SK-N-SH (cell line): ENCODE results near the gene CCDC112. TPM values are rescaled to one million over a fixed set of nuclear protein-coding genes. Genes with fewer than 3 reads are reported as not detected.

Experiments
- CTCF ChIA-PET: fragments of 300-600, 350-600 bp; formaldehyde crosslinking; extraction: SDS; loops from one replicate; lab custom pipeline; 2021; lab: Yijun Ruan, JAX
- POLR2A ChIA-PET: fragments of 350-600 bp; sonication (Branson Sonifier 250); formaldehyde crosslinking; extraction: SDS; loops from one replicate; lab custom pipeline; 2020; ENCODE audit warnings: antibody characterized with exemption, inconsistent platforms; lab: Yijun Ruan, JAX
- DNase-seq: peaks from one replicate; pipeline ENCODE4 v3.0.0; 2012
- H2AFZ ChIP-seq: fragments of 200-600 bp; sonication (generic); 2 replicates; pipeline ENCODE4 v1.8.1; 2016; ENCODE audit warnings: antibody characterized with exemption, mild to moderate bottlenecking, low read depth
- H3F3A ChIP-seq: fragments of 200-600 bp; sonication (generic); replicated peaks from 2 replicates; pipeline ENCODE3; 2016; ENCODE audit warnings: antibody characterized with exemption, mild to moderate bottlenecking; ENCODE audit not compliant: insufficient read depth
- H3K27ac ChIP-seq, 2 experiments: fragments of 200-500 bp in 1 of 2; fragments of 200-600 bp in 1 of 2; sonication (Bioruptor generic) in 1 of 2; sonication (generic), shearing (Covaris generic) in 1 of 2; 2 replicates each; pipeline versions ENCODE4 v1.5.1 to v1.6.1; 2014 to 2016; ENCODE audit warnings: low read depth in 2 of 2, inconsistent platforms in 1 of 2, low read length in 1 of 2, mild to moderate bottlenecking in 1 of 2, mixed read lengths in 1 of 2
- H3K27me3 ChIP-seq: fragments of 200-600 bp; sonication (generic), shearing (Covaris generic); 2 replicates; pipeline ENCODE4 v1.6.1; 2016; ENCODE audit warnings: mixed run types; ENCODE audit not compliant: insufficient read depth
- H3K36me3 ChIP-seq, 2 experiments: fragments of 200-500 bp in 1 of 2; fragments of 200-600 bp in 1 of 2; sonication (Bioruptor generic) in 1 of 2; sonication (generic) in 1 of 2; replicated peaks in 1 of 2; 2 replicates each; pipeline versions ENCODE3 to v1.5.1; 2014 to 2016; ENCODE audit warnings: low read length in 1 of 2, mild to moderate bottlenecking in 1 of 2; ENCODE audit not compliant: insufficient read depth in 2 of 2, control insufficient read depth in 1 of 2
- H3K4me1 ChIP-seq, 2 experiments: fragments of 200-500 bp in 1 of 2; fragments of 200-600 bp in 1 of 2; sonication (Bioruptor generic) in 1 of 2; sonication (generic), shearing (Covaris generic) in 1 of 2; 2 replicates each; pipeline versions ENCODE4 v1.5.1 to v1.6.1; 2014 to 2016; ENCODE audit warnings: low read depth in 1 of 2, low read length in 1 of 2, mixed run types in 1 of 2; ENCODE audit not compliant: insufficient read depth in 2 of 2, control insufficient read depth in 1 of 2
- H3K4me2 ChIP-seq: fragments of 200-600 bp; sonication (generic), shearing (Covaris generic); 2 replicates; pipeline ENCODE4 v1.6.1; 2017; ENCODE audit warnings: mixed run types
- H3K4me3 ChIP-seq, 2 experiments: fragments of 200-500 bp in 1 of 2; fragments of 200-600 bp in 1 of 2; sonication (Bioruptor generic) in 1 of 2; sonication (generic), shearing (Covaris generic) in 1 of 2; 2 replicates each; pipeline versions ENCODE4 v1.5.1 to v1.8.1; 2014 to 2016; ENCODE audit warnings: low read depth in 2 of 2, inconsistent platforms in 1 of 2, low read length in 1 of 2, mild to moderate bottlenecking in 1 of 2, mixed read lengths in 1 of 2, moderate library complexity in 1 of 2
- H3K79me2 ChIP-seq: fragments of 200-600 bp; sonication (generic); 2 replicates; pipeline ENCODE4 v1.8.1; 2017; ENCODE audit warnings: mild to moderate bottlenecking; ENCODE audit not compliant: insufficient read depth
- H3K9ac ChIP-seq: fragments of 200-600 bp; sonication (generic); 2 replicates; pipeline ENCODE4 v1.6.1; 2017; ENCODE audit warnings: mixed run types
- H3K9me2 ChIP-seq: fragments of 200-600 bp; sonication (generic); 2 replicates; pipeline ENCODE4 v1.6.1; 2017; ENCODE audit warnings: mixed run types
- H3K9me3 ChIP-seq: fragments of 200-600 bp; sonication (generic); 2 replicates; pipeline ENCODE4 v1.6.1; 2017; ENCODE audit warnings: mixed run types, mild to moderate bottlenecking, moderate library complexity
- H4K20me1 ChIP-seq: fragments of 200-600 bp; sonication (generic); 2 replicates; pipeline ENCODE4 v1.6.1; 2017; ENCODE audit warnings: mild to moderate bottlenecking, mixed run types; ENCODE audit not compliant: insufficient read depth
- CTCF ChIP-seq: fragments of 200-600 bp; sonication (generic); IDR thresholded peaks from 2 replicates; pipeline ENCODE4 v1.6.1; 2017; ENCODE audit warnings: antibody characterized with exemption, mild to moderate bottlenecking, moderate library complexity
- ELF1 ChIP-seq: IDR thresholded peaks from 2 replicates; pipeline ENCODE4 v1.4.0; 2012
- FOSL2 ChIP-seq: IDR thresholded peaks from 2 replicates; pipeline ENCODE4 v1.4.0; 2012; ENCODE audit warnings: low read depth, mild to moderate bottlenecking, moderate library complexity, borderline replicate concordance
- FOXJ3 ChIP-seq: sonication (generic); formaldehyde crosslinking; IDR thresholded peaks from 2 replicates; pipeline ENCODE4 v1.5.1; 2020; ENCODE audit warnings: mild to moderate bottlenecking, missing genetic modification reagents
- FOXM1 ChIP-seq: IDR thresholded peaks from 2 replicates; pipeline ENCODE4 v1.4.0; 2012; ENCODE audit warnings: low read depth, mild to moderate bottlenecking
- JUND ChIP-seq: IDR thresholded peaks from 2 replicates; pipeline ENCODE4 v1.4.0; 2012
- MAX ChIP-seq: IDR thresholded peaks from 2 replicates; pipeline ENCODE4 v1.4.0; 2012; ENCODE audit warnings: low read depth
- MEF2A ChIP-seq: IDR thresholded peaks from 2 replicates; pipeline ENCODE4 v1.4.0; 2012; ENCODE audit warnings: low read depth, borderline replicate concordance
- MXI1 ChIP-seq: IDR thresholded peaks from 2 replicates; pipeline ENCODE4 v1.6.1; 2012; ENCODE audit warnings: mild to moderate bottlenecking, low read depth, low read length, improper control_type of control experiment
- NFIC ChIP-seq: IDR thresholded peaks from 2 replicates; pipeline ENCODE4 v1.4.0; 2012; ENCODE audit warnings: borderline replicate concordance
- NRF1 ChIP-seq: IDR thresholded peaks from 2 replicates; pipeline ENCODE4 v1.6.1; 2012; ENCODE audit warnings: low read depth, mild to moderate bottlenecking, low read length
- POLR2AphosphoS5 ChIP-seq: IDR thresholded peaks from 2 replicates; pipeline ENCODE4 v1.6.1; 2012; ENCODE audit warnings: low read depth, low read length
- RCOR1 ChIP-seq: fragments of 150-350 bp; IDR thresholded peaks from 2 replicates; pipeline ENCODE4 v1.6.1; 2017; ENCODE audit warnings: antibody characterized with exemption, low read length
- SIN3A ChIP-seq: IDR thresholded peaks from 2 replicates; pipeline ENCODE4 v1.6.1; 2012; ENCODE audit warnings: low read depth, mild to moderate bottlenecking, low read length, moderate library complexity, borderline replicate concordance
- SMC3 ChIP-seq: IDR thresholded peaks from 2 replicates; pipeline ENCODE4 v1.6.1; 2012; ENCODE audit warnings: low read depth, low read length, improper control_type of control experiment
- TAF1 ChIP-seq: IDR thresholded peaks from 2 replicates; pipeline ENCODE4 v1.6.1; 2012; ENCODE audit warnings: low read depth, mild to moderate bottlenecking, low read length, moderate library complexity, borderline replicate concordance
- TCF12 ChIP-seq: IDR thresholded peaks from 2 replicates; pipeline ENCODE4 v1.4.0; 2012
- USF2 ChIP-seq: fragments of 150-350 bp; IDR thresholded peaks from 2 replicates; pipeline ENCODE4 v1.6.1; 2017; ENCODE audit warnings: antibody characterized with exemption, low read length, low read depth, borderline replicate concordance
- YY1 ChIP-seq: IDR thresholded peaks from 2 replicates; pipeline ENCODE4 v1.4.0; 2012; ENCODE audit warnings: low read depth, mild to moderate bottlenecking
- ZBTB33 ChIP-seq: IDR thresholded peaks from 2 replicates; pipeline ENCODE4 v1.4.0; 2012; ENCODE audit warnings: low read depth, borderline replicate concordance
- WGBS: methylation state at CpG from one replicate; pipeline ENCODE4 v1.1.6; 2017; ENCODE audit warnings: low lambda C conversion rate; 5-methylcytosine and 5-hydroxymethylcytosine counted together
- polyA plus RNA-seq, 3 experiments: library from polyadenylated mRNA; depleted of rRNA; stranded (reverse); fragments of >200 nt; gene quantifications; 2 replicates each; pipeline ENCODE4 v1.2.3, GENCODE V29; 2012

Gene CCDC112
- polyA plus RNA-seq, 1 of the 3 experiments (the other 2 are of a cell fraction) = 2.3 TPM

GRCh38 chr5:115341745-115342144 lies 45.3 kb upstream of the CCDC112 start:
- Histone ChIP-seq H3K9ac (no peak overlapping the region), H3K36me3 (no peaks in the 10 kb centered on the region), H3K4me3 (no peak overlapping the region), H3K4me2 (no peak overlapping the region), H4K20me1 (no peaks in the 10 kb centered on the region), H3K27me3 (no peaks in the 10 kb centered on the region), H3K27ac (no peak overlapping the region), H2AFZ (no peak overlapping the region), H3K4me1 (no peaks in the 10 kb centered on the region), H3K79me2 (no peaks in the 10 kb centered on the region), H3K9me2 (no peaks in the 10 kb centered on the region), H3F3A (peaks cover 5% of the 10 kb centered on the region), H3K9me3 (no peaks in the 10 kb centered on the region)
- no peak for DNase-seq
- TF ChIP-seq ZBTB33 (no peak), MAX (no peak), YY1 (no peak), SMC3 (no peak), FOXM1 (no peak), FOXJ3 (CRISPR knock-in tag) (no peak), JUND (no peak), MEF2A (no peak), CTCF (no peak), TAF1 (no peak), FOSL2 (no peak), ELF1 (no peak), NFIC (no peak), NRF1 (no peak)
- CTCF ChIA-PET = no interaction called here
- POLR2A ChIA-PET = no interaction called here
- 100% methylated on average over 2 of the region's 2 CpGs for WGBS

- Histone ChIP-seq H3K36me3 (no peaks in the 10 kb centered on the region), H3K4me3 (no peak overlapping the region), H3K27me3 (no peaks in the 10 kb centered on the region), H4K20me1 (no peaks in the 10 kb centered on the region), H3K9me2 (no peaks in the 10 kb centered on the region), H3K4me2 (no peak overlapping the region), H3K9me3 (no peaks in the 10 kb centered on the region), H3K79me2 (no peaks in the 10 kb centered on the region), H3K4me1 (no peaks in the 10 kb centered on the region), H3F3A (no peaks in the 10 kb centered on the region), H3K9ac (no peak overlapping the region)
- CTCF ChIA-PET = no interaction called here
- no peak for DNase-seq
- WGBS = 54% methylated on average over 3 of the region's 3 CpGs
- POLR2A ChIA-PET = no interaction called here
- TF ChIP-seq ZBTB33 (no peak), NRF1 (no peak), FOXM1 (no peak), USF2 (no peak), JUND (no peak), TAF1 (no peak), YY1 (no peak), TCF12 (no peak), SMC3 (no peak), MEF2A (no peak), SIN3A (no peak), POLR2AphosphoS5 (no peak), MXI1 (no peak), RCOR1 (no peak), ELF1 (no peak)
- TF ChIP-seq, all 33 proteins: peak for 0
- Histone ChIP-seq H3K27ac (no peak overlapping the region), H2AFZ (no peak overlapping the region)
Measured at GRCh38 chr5:115338851-115339250, 42.4 kb upstream of the CCDC112 start.
